ENCODE data around the gene EEA1.

Gene EEA1

GRCh38 chr12:92876496-92876895 is 52.6 kb downstream of the EEA1 start:
- TF ChIP-seq CTCF (IDR thresholded peaks at IDR 0.05; ENCODE audit: insufficient read depth, low read depth, low read length, missing control alignments) = no peak
- H3K4me3 ChIP-seq (ENCODE audit: low read length) = no peak overlapping the region
- no peak for DNase-seq (ENCODE audit: low read depth)

GRCh38 chr12:92871116-92871515 is 58.0 kb downstream of the EEA1 start:
- no peak for DNase-seq (ENCODE audit: low read depth)
- no peak overlapping the region for H3K4me3 ChIP-seq (ENCODE audit: low read length)
- TF ChIP-seq CTCF (IDR thresholded peaks at IDR 0.05; ENCODE audit: insufficient read depth, low read depth, low read length, missing control alignments) = no peak

GRCh38 chr12:92866418-92866817 is 62.7 kb downstream of the EEA1 start:
- no peak overlapping the region for H3K4me3 ChIP-seq (ENCODE audit: low read length)
- peak; percentile 17 for DNase-seq (ENCODE audit: low read depth)
- no peak for TF ChIP-seq CTCF (IDR thresholded peaks at IDR 0.05; ENCODE audit: insufficient read depth, low read depth, low read length, missing control alignments)

- no peak for TF ChIP-seq CTCF (IDR thresholded peaks at IDR 0.05; ENCODE audit: insufficient read depth, low read depth, low read length, missing control alignments)
- no peak overlapping the region for H3K4me3 ChIP-seq (ENCODE audit: low read length)
- DNase-seq (ENCODE audit: low read depth) = no peak
These were observed 65.8 kb downstream of the EEA1 start for GRCh38 chr12:92863251-92863650.

GRCh38 chr12:92861381-92861780 is 67.7 kb downstream of the EEA1 start:
- no peak for DNase-seq (ENCODE audit: low read depth)
- H3K4me3 ChIP-seq (ENCODE audit: low read length) = no peak overlapping the region
- no peak for TF ChIP-seq CTCF (IDR thresholded peaks at IDR 0.05; ENCODE audit: insufficient read depth, low read depth, low read length, missing control alignments)

- no peak for DNase-seq (ENCODE audit: low read depth)
- TF ChIP-seq CTCF (IDR thresholded peaks at IDR 0.05; ENCODE audit: insufficient read depth, low read depth, low read length, missing control alignments) = no peak
- H3K4me3 ChIP-seq (ENCODE audit: low read length) = no peak overlapping the region
These were observed 68.6 kb downstream of the EEA1 start for GRCh38 chr12:92860521-92860920.

GRCh38 chr12:92859650-92860386 is 69.3 kb downstream of the EEA1 start:
- DNase-seq (ENCODE audit: low read depth) = no peak
- TF ChIP-seq CTCF (IDR thresholded peaks at IDR 0.05; ENCODE audit: insufficient read depth, low read depth, low read length, missing control alignments) = no peak

More at GRCh38 chr12:92859650-92860386, 69.3 kb downstream of the EEA1 start:
- no peak overlapping the region for H3K4me3 ChIP-seq (ENCODE audit: low read length)

Data from epithelial cell of esophagus (primary cell).